Mucosa of stomach (tissue), 1 donor: ENCODE measurements around the gene ADM.
A peak's percentile ranks its signal among the peaks of the same experiment; 100 is the strongest.

ENCODE experiments used
- H3K27me3 ChIP-seq: one replicate; pipeline ENCODE4 v1.7.0; 2013; ENCODE audit warnings: mild to moderate bottlenecking, low read length; ENCODE audit not compliant: control insufficient read depth, insufficient read depth
- H3K36me3 ChIP-seq: one replicate; pipeline ENCODE4 v1.7.0; 2013; ENCODE audit warnings: low read length; ENCODE audit not compliant: control insufficient read depth, insufficient read depth
- H3K4me1 ChIP-seq: one replicate; pipeline ENCODE4 v1.7.0; 2013; ENCODE audit warnings: mild to moderate bottlenecking, low read length; ENCODE audit not compliant: control insufficient read depth, insufficient read depth
- H3K4me3 ChIP-seq: one replicate; pipeline ENCODE4 v1.7.0; 2013; ENCODE audit warnings: low read length
- H3K9ac ChIP-seq: one replicate; pipeline ENCODE4 v1.7.0; 2013; ENCODE audit warnings: mild to moderate bottlenecking, low read length, moderate library complexity
- H3K9me3 ChIP-seq: one replicate; pipeline ENCODE4 v1.7.0; 2013; ENCODE audit warnings: mild to moderate bottlenecking, low read length, moderate library complexity; ENCODE audit not compliant: control insufficient read depth
- donor health status: Pancreatic carcinoma.

The ADM gene

DNA sequence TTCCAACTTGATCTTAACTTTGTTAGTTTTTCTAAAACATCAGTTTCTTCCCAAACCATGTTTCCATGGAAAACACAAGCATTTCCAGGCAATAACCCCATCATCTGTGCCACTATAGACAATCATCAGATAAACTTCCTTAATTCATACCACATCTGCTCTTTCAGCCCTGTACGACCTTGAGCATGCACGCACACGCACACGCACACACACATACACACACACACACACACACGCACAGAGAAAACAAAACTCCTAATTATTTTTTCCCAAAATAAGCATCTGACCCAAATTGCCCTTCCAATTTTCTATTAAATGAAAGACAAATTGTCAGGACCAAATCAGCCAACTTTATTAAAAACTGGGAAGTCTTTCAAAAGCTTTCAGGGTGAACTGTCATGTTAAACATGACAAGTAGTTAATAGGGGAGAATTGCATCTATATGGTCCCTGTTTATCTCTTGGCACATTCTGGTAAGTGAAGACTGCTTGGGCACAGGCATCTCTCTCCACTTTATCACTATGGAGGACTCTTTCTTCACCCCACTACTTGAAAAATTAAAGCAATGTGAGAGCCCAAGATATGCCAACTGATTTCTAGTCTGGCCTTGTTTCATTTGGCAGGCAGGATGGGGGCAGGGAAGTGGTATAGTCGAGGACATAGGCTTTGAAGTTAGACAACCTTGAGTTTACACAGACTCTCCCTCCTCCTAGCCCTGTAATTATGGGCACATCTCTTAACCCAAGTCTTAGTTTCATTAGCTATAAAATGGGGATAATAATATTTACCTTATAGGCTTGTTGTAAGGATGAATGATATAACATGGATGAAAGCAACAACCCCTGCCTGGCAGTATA, 15.1 kb downstream of the ADM start:
- Histone ChIP-seq H3K4me1 (peaks cover 25% of the 10 kb centered on the region), H3K4me3 (no peak overlapping the region), H3K9me3 (no peaks in the 10 kb centered on the region), H3K9ac (no peak overlapping the region), H3K27me3 (no peaks in the 10 kb centered on the region), H3K36me3 (no peaks in the 10 kb centered on the region)

DNA sequence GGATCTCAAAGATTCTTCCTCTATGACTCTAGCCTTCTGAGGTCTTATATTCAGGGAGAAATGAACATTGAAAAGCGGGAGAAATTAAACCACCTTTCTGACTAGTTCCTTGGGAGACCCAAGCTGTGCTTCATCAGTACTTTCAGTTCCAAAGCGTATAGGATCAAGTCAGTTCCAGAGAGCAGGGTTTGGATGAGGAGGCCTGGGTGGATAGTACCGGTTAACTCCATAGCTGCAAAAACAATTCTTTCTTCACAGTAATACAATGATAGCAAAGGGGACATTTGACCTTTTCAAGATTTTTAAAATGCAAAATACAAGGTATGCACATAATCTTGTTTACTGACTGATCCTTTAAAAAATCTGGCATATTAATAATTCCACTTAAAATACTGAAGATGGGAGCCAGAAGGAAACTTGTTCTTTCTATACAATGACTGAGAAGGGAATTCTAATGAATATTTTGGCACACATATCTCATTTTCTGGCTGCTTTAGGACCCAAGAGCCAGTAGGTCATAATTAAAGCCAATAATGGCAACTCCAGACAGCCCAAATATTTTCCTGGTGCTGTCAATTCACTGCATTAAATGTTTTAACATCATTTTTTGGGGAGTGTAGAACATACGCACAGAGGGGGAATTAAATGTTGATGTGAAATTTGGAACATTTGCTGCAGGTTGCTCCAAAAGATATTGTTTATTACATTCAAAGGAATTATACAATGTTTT, 16.0 kb downstream of the ADM start:
- Histone ChIP-seq H3K36me3 (no peaks in the 10 kb centered on the region), H3K9me3 (no peaks in the 10 kb centered on the region), H3K4me1 (peaks cover 31% of the 10 kb centered on the region), H3K4me3 (no peak overlapping the region), H3K9ac (no peak overlapping the region), H3K27me3 (no peaks in the 10 kb centered on the region)

GRCh38 chr11:10322401-10322800, 17.5 kb downstream of the ADM start:
- Histone ChIP-seq H3K9ac (no peak overlapping the region), H3K4me1 (peaks cover 46% of the 10 kb centered on the region), H3K9me3 (no peaks in the 10 kb centered on the region), H3K4me3 (no peak overlapping the region), H3K36me3 (no peaks in the 10 kb centered on the region), H3K27me3 (no peaks in the 10 kb centered on the region)

GRCh38 chr11:10322830-10323792, 18.2 kb downstream of the ADM start:
- H3K4me1 ChIP-seq: peaks cover 53% of the 10 kb centered on the region
- H3K27me3 ChIP-seq: no peaks in the 10 kb centered on the region
- no peaks in the 10 kb centered on the region for H3K9me3 ChIP-seq
- H3K9ac ChIP-seq: no peak overlapping the region
- no peak overlapping the region for H3K4me3 ChIP-seq
- no peaks in the 10 kb centered on the region for H3K36me3 ChIP-seq

DNA sequence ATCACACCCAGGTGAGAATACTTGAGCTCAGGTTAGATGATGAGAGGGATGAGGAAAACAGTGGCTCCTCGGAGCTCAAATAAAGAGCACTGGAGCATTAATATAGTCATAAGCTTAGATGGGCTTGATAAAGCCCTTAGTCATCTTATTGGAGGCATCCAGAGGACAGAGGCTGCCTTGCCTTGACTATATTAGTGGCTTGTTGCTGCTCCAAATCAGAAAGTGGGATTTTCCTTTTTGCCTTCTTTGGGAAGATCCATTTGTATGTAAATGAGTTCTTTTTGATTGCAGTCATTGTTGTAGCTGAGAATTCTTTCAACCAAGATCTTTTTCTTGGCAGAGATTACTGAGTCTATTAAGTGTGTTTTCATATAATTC, 18.9 kb downstream of the ADM start:
- peaks cover 59% of the 10 kb centered on the region for H3K4me1 ChIP-seq
- peak overlapping the region; percentile 11 for H3K9ac ChIP-seq
- H3K36me3 ChIP-seq: no peaks in the 10 kb centered on the region
- no peak overlapping the region for H3K4me3 ChIP-seq
- no peaks in the 10 kb centered on the region for H3K9me3 ChIP-seq
- H3K27me3 ChIP-seq: no peaks in the 10 kb centered on the region

- H3K36me3 ChIP-seq: no peaks in the 10 kb centered on the region
- H3K4me3 ChIP-seq: no peak overlapping the region
- peaks cover 60% of the 10 kb centered on the region for H3K4me1 ChIP-seq
- no peaks in the 10 kb centered on the region for H3K27me3 ChIP-seq
- H3K9me3 ChIP-seq: no peaks in the 10 kb centered on the region
- H3K9ac ChIP-seq: no peak overlapping the region
Observed at GRCh38 chr11:10324474-10324873, 19.6 kb downstream of the ADM start.

DNA sequence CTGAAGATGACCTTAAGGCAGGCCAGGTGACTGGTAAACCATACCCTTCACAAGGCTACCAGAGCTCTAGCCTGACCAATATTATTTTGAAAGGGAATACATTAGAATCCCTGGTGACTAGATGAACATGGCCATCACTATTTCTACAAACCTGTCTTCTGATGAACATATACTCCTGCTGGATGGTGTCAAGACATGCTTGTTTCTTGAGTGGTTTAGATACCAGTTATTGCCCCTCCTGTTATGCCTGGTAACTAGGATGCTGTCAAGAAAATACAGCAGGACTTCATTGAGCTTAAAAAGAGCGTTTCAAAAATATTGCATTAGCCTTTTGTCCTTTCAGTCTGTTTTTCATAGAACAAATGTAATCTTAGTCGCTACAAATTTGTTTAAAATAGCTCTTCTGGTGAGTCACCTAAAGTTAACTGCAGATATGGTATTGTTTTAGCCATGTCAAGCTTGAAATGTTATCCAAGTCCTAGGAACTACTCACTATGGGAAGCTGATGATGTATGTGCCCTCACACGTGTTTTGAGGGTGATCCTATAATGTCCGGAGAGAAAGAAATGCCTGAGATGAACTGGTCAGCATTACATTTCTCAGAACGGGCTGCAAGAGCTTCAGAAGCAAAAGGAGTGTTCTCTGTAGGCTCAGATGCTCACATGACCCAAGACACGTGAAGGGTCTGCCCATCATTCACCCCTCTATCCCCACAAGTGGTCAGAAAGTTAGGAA, 20.6 kb downstream of the ADM start:
- H3K36me3 ChIP-seq: no peaks in the 10 kb centered on the region
- H3K9me3 ChIP-seq: no peaks in the 10 kb centered on the region
- no peaks in the 10 kb centered on the region for H3K27me3 ChIP-seq
- H3K4me1 ChIP-seq: peaks cover 60% of the 10 kb centered on the region
- H3K4me3 ChIP-seq: no peak overlapping the region
- H3K9ac ChIP-seq: no peak overlapping the region

GRCh38 chr11:10326012-10326964, 21.4 kb downstream of the ADM start:
- H3K4me1 ChIP-seq: peaks cover 60% of the 10 kb centered on the region
- H3K27me3 ChIP-seq: no peaks in the 10 kb centered on the region
- no peak overlapping the region for H3K4me3 ChIP-seq
- no peak overlapping the region for H3K9ac ChIP-seq
- H3K9me3 ChIP-seq: no peaks in the 10 kb centered on the region
- no peaks in the 10 kb centered on the region for H3K36me3 ChIP-seq

DNA sequence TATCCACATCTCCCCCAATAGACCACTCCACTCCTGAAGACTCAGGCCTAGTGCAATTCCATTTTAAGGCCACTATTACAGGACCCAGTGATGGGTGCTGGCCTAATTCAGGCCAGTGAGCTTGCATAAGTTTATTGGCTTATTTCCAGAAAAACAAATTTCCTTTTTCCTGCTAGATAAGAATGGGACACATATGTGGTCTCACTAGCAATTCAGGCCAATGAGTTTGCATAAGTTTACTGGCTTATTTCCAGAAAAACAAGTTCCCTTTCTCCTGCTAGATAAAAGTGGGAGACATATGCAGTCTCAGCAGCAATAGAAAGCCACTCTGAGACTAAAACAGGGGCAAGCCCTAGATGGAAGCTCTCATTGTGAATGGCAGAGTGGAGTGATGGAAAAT, 22.4 kb downstream of the ADM start:
- Histone ChIP-seq H3K27me3 (no peaks in the 10 kb centered on the region), H3K9me3 (no peaks in the 10 kb centered on the region), H3K4me1 (peaks cover 59% of the 10 kb centered on the region), H3K36me3 (no peaks in the 10 kb centered on the region), H3K4me3 (no peak overlapping the region), H3K9ac (no peak overlapping the region)

DNA sequence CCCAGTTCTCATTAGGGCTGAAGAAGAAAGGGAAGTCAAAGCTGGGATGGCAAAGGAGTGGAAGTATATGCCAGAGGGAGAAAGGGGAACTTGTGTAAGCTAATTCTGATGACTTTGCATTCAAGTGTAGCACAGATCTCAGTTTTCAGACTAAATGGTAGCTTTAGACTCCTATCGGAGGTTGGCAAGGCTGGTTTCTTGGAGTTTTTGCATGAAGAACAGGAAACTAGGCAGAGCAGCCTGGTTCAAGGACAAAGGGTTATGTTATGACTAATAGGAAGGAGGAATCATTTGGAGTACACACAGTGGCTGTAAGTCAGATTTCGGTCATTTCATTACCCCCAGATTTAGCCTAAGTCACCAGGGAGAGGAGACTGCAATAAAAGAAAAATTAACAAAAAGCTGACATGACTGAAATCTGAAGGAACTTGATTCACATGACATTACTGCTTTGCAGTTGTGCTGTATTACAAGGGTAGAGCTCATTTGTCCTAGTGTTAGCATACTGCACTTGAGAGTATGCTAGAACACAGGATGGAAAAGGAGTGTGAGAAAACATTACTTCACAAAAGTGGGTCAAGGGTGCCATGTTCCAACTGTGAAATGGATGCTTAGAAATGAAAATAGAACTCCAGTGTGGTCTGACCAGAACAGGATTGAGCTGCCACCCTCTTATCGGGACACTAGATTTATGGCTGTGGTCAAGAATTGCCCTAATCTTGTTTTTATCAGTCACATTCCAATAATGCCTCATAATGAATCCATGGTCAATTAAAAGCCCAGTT, 23.6 kb downstream of the ADM start:
- H3K36me3 ChIP-seq: no peaks in the 10 kb centered on the region
- H3K27me3 ChIP-seq: no peaks in the 10 kb centered on the region
- H3K4me3 ChIP-seq: no peak overlapping the region
- H3K9me3 ChIP-seq: no peaks in the 10 kb centered on the region
- peaks cover 47% of the 10 kb centered on the region for H3K4me1 ChIP-seq
- no peak overlapping the region for H3K9ac ChIP-seq
